Hepatocyte (in vitro differentiated cells): ENCODE data around the gene SMAD3.

ENCODE experiments used
- CTCF ChIP-seq: fragments of 200-600 bp; sonication (generic); IDR thresholded peaks from 2 replicates; pipeline ENCODE4 v1.5.1; 2016; ENCODE audit warnings: antibody characterized with exemption, mild to moderate bottlenecking; ENCODE audit not compliant: poor library complexity
- EZH2 ChIP-seq: fragments of 200-600 bp; sonication (generic); IDR thresholded peaks from 2 replicates; pipeline ENCODE4 v1.6.1; 2016; ENCODE audit warnings: antibody characterized with exemption, mild to moderate bottlenecking, borderline replicate concordance

- TF ChIP-seq CTCF (no peak), EZH2 (no peak)
Measured at GRCh38 chr15:67084561-67084960, 19.2 kb downstream of the SMAD3 start.
